Right atrium auricular region (tissue), 2 donors: ENCODE measurements around the gene CDH15. TPM values are rescaled to one million over a fixed set of nuclear protein-coding genes. Genes with fewer than 3 reads are reported as not detected.
"Not testable (repeated sequence)": the region's sequence is repeated elsewhere in the genome, so short reads cannot be mapped to it uniquely, and the experiment has no call there.

Experiments used
- DNase-seq: peaks from one replicate; pipeline ENCODE4 v3.0.0-alpha.2; 2019; ENCODE audit warnings: low spot score
- H3K27ac ChIP-seq, 2 donors: fragments of 200-600 bp; sonication (generic); 1 replicate in 1 of 2; 2 replicates in 1 of 2; pipeline ENCODE4 v1.5.1; 2016 to 2019
- H3K27me3 ChIP-seq, 2 donors: fragments of 200-600 bp; sonication (generic); one replicate each; pipeline versions ENCODE4 v1.5.1 to v1.6.0; 2017 to 2019
- H3K36me3 ChIP-seq: fragments of 200-600 bp; sonication (generic); one replicate; pipeline ENCODE4 v1.5.1; 2016
- H3K4me1 ChIP-seq, 2 donors: fragments of 200-600 bp; sonication (generic); one replicate each; pipeline versions ENCODE4 v1.5.1 to v1.6.0; 2017 to 2019
- H3K4me3 ChIP-seq, 2 donors: fragments of 200-600 bp; sonication (generic); 1 replicate in 1 of 2; 2 replicates in 1 of 2; pipeline ENCODE4 v1.5.1; 2017 to 2019; ENCODE audit warnings: mild to moderate bottlenecking in 1 of 2, moderate library complexity in 1 of 2
- H3K9me3 ChIP-seq, 2 donors: fragments of 200-600 bp; sonication (generic); one replicate each; pipeline ENCODE4 v1.5.1; 2019
- total RNA-seq, 2 donors: library from RNA; depleted of rRNA; stranded (reverse); fragments of >200 nt; gene quantifications; one replicate each; pipeline ENCODE4 v1.1.0, GENCODE V29; 2016
- TF ChIP-seq, protein P1 (sequence below), 2 donors: fragments of 200-600 bp; sonication (generic); IDR thresholded peaks; one replicate each; pipeline ENCODE4 v1.5.1; 2019; ENCODE audit warnings: antibody characterized with exemption in 2 of 2

The CDH15 gene
- total RNA-seq, 2 donors from 2014 or later, result not detected

DNA sequence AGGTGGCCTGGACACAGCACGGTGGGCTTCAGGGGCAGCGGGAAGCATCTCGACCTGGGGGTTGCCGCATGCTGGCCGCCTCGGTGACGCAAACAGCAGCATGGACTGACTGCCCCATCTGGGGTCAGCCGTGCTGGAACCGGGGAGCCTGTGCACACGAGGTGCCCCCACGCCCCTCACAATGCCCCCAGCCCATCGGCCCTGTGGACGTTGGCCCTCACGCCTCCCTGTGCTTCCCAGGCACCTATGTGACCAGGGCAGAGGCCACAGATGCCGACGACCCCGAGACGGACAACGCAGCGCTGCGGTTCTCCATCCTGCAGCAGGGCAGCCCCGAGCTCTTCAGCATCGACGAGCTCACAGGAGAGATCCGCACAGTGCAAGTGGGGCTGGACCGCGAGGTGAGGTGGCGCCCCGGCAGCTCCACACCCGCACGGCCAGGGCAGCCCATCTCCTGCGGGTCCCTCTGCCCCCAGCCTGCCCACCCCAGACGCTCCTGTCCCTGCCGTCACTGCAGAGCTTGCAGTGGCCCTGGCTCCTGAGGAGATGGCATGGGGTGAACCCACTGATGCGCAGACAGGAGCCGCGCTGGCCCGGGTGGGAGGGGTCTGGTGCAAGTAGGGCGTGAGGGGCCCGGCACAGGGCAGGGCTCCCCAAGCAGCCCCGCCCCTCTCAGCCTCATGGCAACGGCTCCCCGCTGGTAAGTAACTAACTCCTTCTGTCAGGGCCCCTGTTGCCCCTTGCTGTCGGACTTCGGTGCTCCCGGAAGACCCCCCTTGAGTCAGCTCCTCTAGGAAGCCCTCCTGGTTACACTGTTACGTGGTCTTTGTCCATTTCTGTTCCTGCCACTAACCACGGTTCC is 13.6 kb downstream of the CDH15 start:
- H3K9me3 ChIP-seq, result no peaks in the 10 kb centered on the region
- H3K27ac ChIP-seq, result no peak overlapping the region
- no peaks in the 10 kb centered on the region for H3K36me3 ChIP-seq
- H3K27me3 ChIP-seq, result no peaks in the 10 kb centered on the region
- H3K4me1 ChIP-seq, result no peaks in the 10 kb centered on the region
- TF ChIP-seq, protein P1, sequence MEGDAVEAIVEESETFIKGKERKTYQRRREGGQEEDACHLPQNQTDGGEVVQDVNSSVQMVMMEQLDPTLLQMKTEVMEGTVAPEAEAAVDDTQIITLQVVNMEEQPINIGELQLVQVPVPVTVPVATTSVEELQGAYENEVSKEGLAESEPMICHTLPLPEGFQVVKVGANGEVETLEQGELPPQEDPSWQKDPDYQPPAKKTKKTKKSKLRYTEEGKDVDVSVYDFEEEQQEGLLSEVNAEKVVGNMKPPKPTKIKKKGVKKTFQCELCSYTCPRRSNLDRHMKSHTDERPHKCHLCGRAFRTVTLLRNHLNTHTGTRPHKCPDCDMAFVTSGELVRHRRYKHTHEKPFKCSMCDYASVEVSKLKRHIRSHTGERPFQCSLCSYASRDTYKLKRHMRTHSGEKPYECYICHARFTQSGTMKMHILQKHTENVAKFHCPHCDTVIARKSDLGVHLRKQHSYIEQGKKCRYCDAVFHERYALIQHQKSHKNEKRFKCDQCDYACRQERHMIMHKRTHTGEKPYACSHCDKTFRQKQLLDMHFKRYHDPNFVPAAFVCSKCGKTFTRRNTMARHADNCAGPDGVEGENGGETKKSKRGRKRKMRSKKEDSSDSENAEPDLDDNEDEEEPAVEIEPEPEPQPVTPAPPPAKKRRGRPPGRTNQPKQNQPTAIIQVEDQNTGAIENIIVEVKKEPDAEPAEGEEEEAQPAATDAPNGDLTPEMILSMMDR (IDR thresholded peaks at IDR 0.05), result no peak
- no peak for DNase-seq
- H3K4me3 ChIP-seq, result no peak overlapping the region

DNA sequence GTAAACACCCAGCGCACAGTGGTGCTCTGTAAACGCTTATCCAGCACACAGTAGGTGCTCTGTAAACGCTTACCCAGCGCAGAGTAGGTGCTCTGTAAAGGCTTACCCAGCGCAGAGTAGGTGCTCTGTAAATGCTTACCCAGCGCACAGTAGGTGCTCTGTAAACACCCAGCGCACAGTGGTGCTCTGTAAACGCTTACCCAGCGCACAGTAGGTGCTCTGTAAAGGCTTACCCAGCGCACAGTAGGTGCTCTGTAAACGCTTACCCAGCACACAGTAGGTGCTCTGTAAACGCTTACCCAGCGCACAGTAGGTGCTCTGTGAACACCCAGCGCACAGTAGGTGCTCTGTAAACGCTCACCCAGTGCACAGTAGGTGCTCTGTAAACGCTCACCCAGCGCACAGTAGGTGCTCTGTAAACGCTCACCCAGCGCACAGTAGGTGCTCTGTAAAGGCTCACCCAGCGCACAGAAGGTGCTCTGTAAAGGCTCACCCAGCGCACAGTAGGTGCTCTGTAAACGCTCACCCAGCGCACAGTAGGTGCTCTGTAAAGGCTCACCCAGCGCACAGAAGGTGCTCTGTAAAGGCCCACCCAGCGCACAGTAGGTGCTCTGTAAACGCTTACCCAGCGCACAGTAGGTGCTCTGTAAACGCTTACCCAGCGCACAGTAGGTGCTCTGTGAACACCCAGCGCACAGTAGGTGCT is 14.5 kb downstream of the CDH15 start:
- not testable (repeated sequence) for H3K9me3 ChIP-seq, H3K27ac ChIP-seq, H3K4me1 ChIP-seq, H3K27me3 ChIP-seq, DNase-seq, H3K4me3 ChIP-seq, H3K36me3 ChIP-seq

DNA sequence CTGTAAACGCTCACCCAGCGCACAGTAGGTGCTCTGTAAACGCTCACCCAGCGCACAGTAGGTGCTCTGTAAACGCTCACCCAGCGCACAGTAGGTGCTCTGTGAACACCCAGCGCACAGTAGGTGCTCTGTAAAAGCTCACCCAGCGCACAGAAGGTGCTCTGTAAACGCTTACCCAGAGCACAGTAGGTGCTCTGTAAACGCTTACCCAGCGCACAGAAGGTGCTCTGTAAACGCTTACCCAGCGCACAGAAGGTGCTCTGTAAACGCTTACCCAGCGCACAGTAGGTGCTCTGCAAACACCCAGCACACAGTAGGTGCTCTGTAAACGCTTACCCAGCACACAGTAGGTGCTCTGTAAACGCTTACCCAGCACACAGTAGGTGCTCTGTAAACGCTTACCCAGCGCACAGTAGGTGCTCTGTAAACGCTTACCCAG is 15.1 kb downstream of the CDH15 start:
- not testable (repeated sequence) for H3K4me1 ChIP-seq, H3K27me3 ChIP-seq, H3K4me3 ChIP-seq, H3K9me3 ChIP-seq, DNase-seq, H3K36me3 ChIP-seq, H3K27ac ChIP-seq

DNA sequence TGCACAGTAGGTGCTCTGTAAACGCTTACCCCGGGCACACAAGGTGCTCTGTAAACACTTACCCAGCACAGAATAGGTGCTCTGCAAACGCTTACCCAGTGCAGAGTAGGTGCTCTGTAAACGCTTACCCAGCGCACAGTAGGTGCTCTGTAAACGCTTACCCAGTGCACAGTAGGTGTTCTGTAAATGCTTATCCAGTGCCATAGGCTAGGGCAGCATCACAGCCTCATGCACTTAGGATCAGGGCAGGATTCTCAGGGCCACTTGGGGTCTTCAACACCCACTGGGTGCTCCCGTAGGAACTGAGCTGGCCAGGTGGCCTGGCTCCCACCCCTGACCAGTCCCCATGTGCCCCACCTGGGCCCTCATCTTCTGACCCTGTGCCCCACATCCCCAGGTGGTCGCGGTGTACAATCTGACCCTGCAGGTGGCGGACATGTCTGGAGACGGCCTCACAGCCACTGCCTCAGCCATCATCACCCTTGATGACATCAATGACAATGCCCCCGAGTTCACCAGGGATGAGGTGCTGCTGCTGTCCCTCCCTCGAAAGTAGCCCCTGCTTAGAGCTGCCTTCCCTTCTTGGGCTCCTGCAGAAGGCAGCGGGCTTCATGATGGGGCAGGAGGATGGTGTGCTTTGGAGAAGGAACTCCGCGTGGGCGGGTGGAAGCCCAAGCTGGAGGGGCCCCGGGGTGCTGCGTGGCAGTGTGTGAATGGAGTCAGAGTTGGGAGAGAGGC is 15.7 kb downstream of the CDH15 start:
- TF ChIP-seq, protein P1 (IDR thresholded peaks at IDR 0.05), result no peak
- H3K27ac ChIP-seq, result no peak overlapping the region
- no peaks in the 10 kb centered on the region for H3K36me3 ChIP-seq
- H3K27me3 ChIP-seq, result no peaks in the 10 kb centered on the region
- no peak for DNase-seq
- H3K9me3 ChIP-seq, result no peaks in the 10 kb centered on the region
- H3K4me3 ChIP-seq, result no peak overlapping the region
- peaks cover 0 to 8% of the 10 kb centered on the region in 2 donors for H3K4me1 ChIP-seq

DNA sequence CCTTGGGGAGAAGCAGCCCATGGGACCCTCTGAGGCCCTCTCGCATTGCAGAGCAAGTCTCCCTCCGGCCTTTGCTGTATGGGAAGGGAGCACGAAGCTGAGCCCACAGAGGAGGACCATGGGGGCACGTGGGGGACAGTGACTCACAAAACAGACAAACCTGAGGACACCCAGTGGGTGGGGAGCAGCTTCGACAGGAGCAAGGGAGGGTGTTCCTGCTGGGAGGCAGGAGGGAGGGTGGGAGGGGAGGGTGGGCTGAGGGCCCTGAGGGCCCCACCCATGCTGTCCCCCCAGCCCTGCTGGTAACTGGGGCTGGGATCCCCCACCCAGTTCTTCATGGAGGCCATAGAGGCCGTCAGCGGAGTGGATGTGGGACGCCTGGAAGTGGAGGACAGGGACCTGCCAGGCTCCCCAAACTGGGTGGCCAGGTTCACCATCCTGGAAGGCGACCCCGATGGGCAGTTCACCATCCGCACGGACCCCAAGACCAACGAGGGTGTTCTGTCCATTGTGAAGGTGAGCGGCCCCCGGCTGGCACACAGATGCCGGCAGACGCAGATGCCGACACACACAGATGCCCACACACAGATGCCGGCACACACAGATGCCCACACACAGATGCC is 16.3 kb downstream of the CDH15 start:
- Histone ChIP-seq H3K4me3 (no peak overlapping the region), H3K27ac (no peak overlapping the region), H3K9me3 (no peaks in the 10 kb centered on the region), H3K27me3 (no peaks in the 10 kb centered on the region), H3K36me3 (no peaks in the 10 kb centered on the region), H3K4me1 (peaks cover 0 to 13% of the 10 kb centered on the region in 2 donors)
- no peak for DNase-seq
- TF ChIP-seq, protein P1 (IDR thresholded peaks at IDR 0.05), result no peak

DNA sequence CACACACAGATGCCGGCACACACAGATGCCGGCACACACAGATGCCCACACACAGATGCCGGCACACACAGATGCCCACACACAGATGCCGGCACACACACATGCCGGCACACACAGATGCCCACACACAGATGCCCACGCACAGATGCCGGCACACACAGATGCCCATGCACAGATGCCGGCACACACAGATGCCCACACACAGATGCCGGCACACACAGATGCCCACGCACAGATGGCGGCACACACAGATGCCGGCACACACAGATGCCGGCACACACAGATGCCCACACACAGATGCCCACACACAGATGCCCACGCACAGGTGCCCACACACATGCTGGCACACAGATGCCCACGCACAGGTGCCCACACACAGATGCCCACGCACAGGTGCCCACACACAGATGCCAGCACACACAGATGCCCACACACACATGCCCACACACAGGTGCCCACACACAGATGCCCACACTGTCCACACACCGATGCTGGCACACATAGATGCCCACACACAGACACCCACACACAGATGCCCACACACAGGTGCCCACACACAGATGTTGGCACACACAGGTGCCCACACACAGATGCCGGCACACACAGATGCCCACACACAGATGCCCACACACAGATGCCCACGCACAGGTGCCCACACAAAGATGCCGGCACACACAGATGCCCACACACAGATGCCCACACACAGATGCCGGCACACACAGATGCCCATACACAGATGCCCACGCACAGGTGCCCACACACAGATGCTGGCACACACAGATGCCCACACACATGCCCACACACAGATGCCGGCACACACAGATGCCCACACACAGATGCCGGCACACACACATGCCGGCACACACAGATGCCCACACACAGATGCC is 17.2 kb downstream of the CDH15 start:
- peaks cover 0 to 19% of the 10 kb centered on the region in 2 donors for H3K4me1 ChIP-seq
- H3K4me3 ChIP-seq, DNase-seq, H3K9me3 ChIP-seq, H3K27ac ChIP-seq, H3K27me3 ChIP-seq, H3K36me3 ChIP-seq: not testable (repeated sequence)
